Muscle layer of colon (tissue), 2 donors: Measurements from ENCODE around the gene TMEFF2.

ENCODE experiments used
- H3K27ac ChIP-seq: one replicate; pipeline ENCODE4 v1.7.0; 2013; ENCODE audit warnings: low read depth, mild to moderate bottlenecking, low read length, moderate library complexity
- H3K27me3 ChIP-seq, 2 donors: one replicate each; pipeline ENCODE4 v1.7.0; 2013; ENCODE audit warnings: low read length in 2 of 2, mild to moderate bottlenecking in 2 of 2; ENCODE audit not compliant: insufficient read depth in 2 of 2, control insufficient read depth in 1 of 2
- H3K36me3 ChIP-seq: one replicate; pipeline ENCODE4 v1.7.0; 2013; ENCODE audit warnings: mild to moderate bottlenecking, low read length; ENCODE audit not compliant: insufficient read depth
- H3K4me1 ChIP-seq: one replicate; pipeline ENCODE4 v1.7.0; 2013; ENCODE audit warnings: mild to moderate bottlenecking, low read length; ENCODE audit not compliant: insufficient read depth
- H3K4me3 ChIP-seq, 2 donors: one replicate each; pipeline ENCODE4 v1.7.0; 2013; ENCODE audit warnings: low read length in 2 of 2, low read depth in 1 of 2, mild to moderate bottlenecking in 1 of 2, moderate library complexity in 1 of 2
- H3K9ac ChIP-seq: one replicate; pipeline ENCODE4 v1.7.0; 2013; ENCODE audit warnings: low read length
- H3K9me3 ChIP-seq: one replicate; pipeline ENCODE4 v1.7.0; 2013; ENCODE audit warnings: mild to moderate bottlenecking, low read length
- donor health status: abdominal sarcoma.
- donor health status: Adenocarcinoma of cecum.

Gene TMEFF2

GRCh38 chr2:192166946-192167345 is 27.8 kb downstream of the TMEFF2 start:
- H3K4me1 ChIP-seq = peaks cover 4% of the 10 kb centered on the region
- no peaks in the 10 kb centered on the region for H3K36me3 ChIP-seq
- H3K9ac ChIP-seq = no peak overlapping the region
- no peak overlapping the region for H3K27ac ChIP-seq
- no peaks in the 10 kb centered on the region for H3K27me3 ChIP-seq
- no peak overlapping the region for H3K4me3 ChIP-seq
- H3K9me3 ChIP-seq = no peaks in the 10 kb centered on the region

GRCh38 chr2:192165842-192166241 is 28.9 kb downstream of the TMEFF2 start:
- peaks cover 9% of the 10 kb centered on the region for H3K4me1 ChIP-seq
- no peaks in the 10 kb centered on the region for H3K9me3 ChIP-seq
- H3K27me3 ChIP-seq = no peaks in the 10 kb centered on the region
- no peak overlapping the region for H3K27ac ChIP-seq
- no peaks in the 10 kb centered on the region for H3K36me3 ChIP-seq
- no peak overlapping the region for H3K4me3 ChIP-seq
- H3K9ac ChIP-seq = no peak overlapping the region

DNA sequence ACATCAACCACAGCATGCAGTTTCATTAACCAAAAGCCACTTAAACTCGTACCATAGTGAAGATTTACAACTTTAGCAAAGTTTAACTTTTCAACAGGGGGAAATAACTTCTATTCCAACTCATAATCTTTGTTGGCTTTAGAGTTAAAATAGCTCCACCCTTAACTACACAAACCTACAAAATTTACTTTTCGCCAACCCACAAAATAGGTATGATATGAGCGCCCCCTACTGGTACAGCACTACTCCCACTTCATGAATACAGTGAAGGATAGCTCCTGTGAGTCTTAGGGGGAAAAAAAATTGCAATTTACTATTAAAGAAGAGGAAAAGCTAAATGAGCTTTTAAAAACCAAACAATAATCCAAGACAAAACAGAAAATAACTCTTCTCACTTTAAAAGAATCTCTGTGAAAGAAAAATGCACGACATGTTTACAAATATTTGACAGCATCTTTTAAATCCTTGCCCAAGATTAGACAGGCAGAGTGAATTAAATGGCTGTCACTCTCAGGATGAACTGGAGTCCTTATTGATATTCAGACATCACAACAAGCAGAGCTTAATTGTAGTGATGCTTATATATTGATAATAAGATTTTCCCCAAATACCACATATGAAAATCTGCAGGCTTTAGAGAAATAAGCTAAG is 32.2 kb downstream of the TMEFF2 start:
- no peaks in the 10 kb centered on the region for H3K9me3 ChIP-seq
- no peak overlapping the region for H3K27ac ChIP-seq
- no peaks in the 10 kb centered on the region for H3K27me3 ChIP-seq
- no peak overlapping the region for H3K9ac ChIP-seq
- peaks cover 9% of the 10 kb centered on the region for H3K4me1 ChIP-seq
- no peaks in the 10 kb centered on the region for H3K36me3 ChIP-seq
- peak overlapping the region in 1 of 2 donors; percentile 35 for H3K4me3 ChIP-seq

DNA sequence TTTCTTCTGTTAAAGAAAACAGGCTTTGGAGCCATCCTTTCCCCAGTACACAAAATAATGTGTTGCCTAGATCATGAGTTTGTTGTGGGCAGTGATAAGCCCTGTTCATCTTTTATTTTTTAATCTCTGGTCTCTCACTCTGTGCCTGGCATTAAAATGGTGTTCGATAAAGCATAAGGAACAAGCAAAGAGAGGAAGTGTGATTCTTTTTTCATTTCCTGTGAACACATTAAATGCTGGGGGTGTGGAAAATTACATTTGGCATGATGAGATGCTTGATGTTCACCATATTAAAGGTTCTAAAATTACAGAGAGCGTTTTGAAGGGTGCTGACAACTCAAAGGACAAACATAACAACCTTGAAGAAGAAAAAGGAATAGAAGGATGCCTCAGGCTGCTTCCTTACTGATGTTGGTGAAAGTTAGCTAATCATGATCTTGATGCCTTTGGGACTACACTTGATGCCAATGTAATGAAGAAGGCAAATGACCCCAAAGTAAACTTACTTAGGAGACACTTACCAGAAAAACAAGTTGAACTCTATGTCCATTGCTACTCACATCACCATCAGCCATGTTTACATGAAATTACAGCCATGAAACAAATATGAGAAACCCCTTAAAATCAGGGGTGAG is 33.0 kb downstream of the TMEFF2 start:
- H3K27ac ChIP-seq = no peak overlapping the region
- H3K4me3 ChIP-seq = peak overlapping the region in 1 of 2 donors; percentile 35
- H3K9ac ChIP-seq = no peak overlapping the region
- H3K4me1 ChIP-seq = peaks cover 9% of the 10 kb centered on the region
- no peaks in the 10 kb centered on the region for H3K9me3 ChIP-seq
- H3K36me3 ChIP-seq = no peaks in the 10 kb centered on the region
- no peaks in the 10 kb centered on the region for H3K27me3 ChIP-seq

DNA sequence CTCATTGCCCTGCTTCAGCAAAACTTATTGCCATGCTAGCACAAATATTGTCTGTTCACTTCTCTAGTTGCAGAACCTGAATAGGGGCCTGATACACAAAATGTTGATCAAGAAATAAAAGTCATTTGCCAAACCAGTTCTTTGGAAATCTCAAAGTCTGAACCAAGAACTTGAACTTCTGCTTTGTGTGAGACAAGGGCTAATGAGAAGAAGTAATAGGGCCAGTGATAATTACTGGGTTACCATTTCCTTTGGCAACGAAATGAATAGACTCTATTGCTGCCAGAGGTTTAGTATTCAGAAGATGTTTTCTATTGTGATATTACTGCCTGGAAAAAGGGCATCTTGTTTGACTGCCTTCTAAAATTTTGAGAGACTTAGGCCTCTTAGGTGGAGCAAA is 35.0 kb downstream of the TMEFF2 start:
- H3K4me3 ChIP-seq = no peak overlapping the region
- no peaks in the 10 kb centered on the region for H3K9me3 ChIP-seq
- no peaks in the 10 kb centered on the region for H3K27me3 ChIP-seq
- H3K4me1 ChIP-seq = peaks cover 9% of the 10 kb centered on the region
- H3K36me3 ChIP-seq = no peaks in the 10 kb centered on the region
- H3K27ac ChIP-seq = no peak overlapping the region
- H3K9ac ChIP-seq = no peak overlapping the region

DNA sequence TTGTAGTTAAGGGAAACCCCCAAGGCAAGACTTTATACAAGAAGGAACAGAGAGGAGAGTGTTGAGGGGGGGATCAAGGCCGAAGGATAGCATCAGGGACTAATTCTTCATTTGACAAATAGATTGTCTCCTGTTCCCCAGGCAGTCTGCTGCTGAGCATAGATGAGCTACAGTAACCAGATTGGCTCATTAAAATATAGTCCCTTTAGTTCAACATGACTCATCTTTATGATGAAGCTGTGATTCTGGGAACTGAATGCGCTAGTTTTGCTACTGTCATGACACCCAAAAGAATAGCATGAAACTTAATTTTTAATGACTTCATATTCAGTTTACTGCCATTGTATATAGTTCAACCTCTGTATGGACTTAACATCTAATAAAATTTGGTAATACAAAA is 35.5 kb downstream of the TMEFF2 start:
- H3K4me3 ChIP-seq = no peak overlapping the region
- no peaks in the 10 kb centered on the region for H3K9me3 ChIP-seq
- H3K9ac ChIP-seq = no peak overlapping the region
- H3K27ac ChIP-seq = no peak overlapping the region
- no peaks in the 10 kb centered on the region for H3K36me3 ChIP-seq
- H3K4me1 ChIP-seq = peaks cover 9% of the 10 kb centered on the region
- H3K27me3 ChIP-seq = no peaks in the 10 kb centered on the region

DNA sequence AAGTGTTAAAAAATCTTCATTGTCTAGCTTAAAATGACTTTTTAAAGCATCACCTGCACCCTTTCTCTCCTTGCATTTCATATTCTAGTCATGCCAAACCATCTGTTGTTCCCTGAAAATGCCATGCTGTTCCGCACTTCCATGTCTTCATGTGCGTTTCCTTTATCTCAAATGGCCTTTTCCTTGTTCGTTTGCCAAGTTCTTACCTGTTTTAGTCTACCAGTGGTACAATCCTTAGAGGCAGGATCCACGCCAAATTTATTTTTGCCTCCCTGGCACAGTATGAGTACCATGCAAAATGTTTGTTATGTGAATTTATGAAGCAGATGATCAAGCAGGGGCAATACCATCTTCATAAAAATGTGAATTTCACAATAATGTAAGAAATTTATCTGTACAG is 37.0 kb downstream of the TMEFF2 start:
- no peaks in the 10 kb centered on the region for H3K9me3 ChIP-seq
- H3K27ac ChIP-seq = no peak overlapping the region
- peaks cover 9% of the 10 kb centered on the region for H3K4me1 ChIP-seq
- H3K36me3 ChIP-seq = no peaks in the 10 kb centered on the region
- no peak overlapping the region for H3K4me3 ChIP-seq
- H3K27me3 ChIP-seq = no peaks in the 10 kb centered on the region
- H3K9ac ChIP-seq = no peak overlapping the region

DNA sequence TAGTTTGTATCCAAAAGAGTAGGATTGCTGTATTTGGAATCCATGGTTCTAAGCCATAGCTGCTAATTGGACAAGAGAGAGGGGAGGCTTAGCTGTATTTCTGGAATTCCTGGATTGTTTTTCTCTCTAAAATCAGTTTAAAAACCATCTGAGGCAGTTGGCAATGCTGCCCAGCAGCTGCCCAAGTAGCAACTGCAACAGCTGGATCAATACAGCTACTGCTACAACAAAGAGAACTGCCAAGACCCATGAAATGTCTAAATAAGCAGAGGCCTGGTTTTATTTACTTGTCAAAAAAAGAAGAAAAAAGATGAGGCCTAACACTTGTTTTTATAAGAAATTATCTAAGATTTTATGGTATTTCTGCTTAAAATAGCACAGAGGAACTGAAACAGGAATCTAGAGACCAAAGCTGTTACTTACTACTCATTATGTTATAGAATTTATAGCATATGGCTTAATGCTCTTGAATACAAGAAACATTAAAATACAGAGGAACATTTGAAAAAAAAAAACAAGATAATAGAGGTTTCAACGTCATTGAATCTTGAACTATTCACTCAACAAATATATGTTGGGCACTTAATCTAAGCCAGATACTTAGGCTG is 39.1 kb downstream of the TMEFF2 start:
- H3K27me3 ChIP-seq = no peaks in the 10 kb centered on the region
- no peaks in the 10 kb centered on the region for H3K9me3 ChIP-seq
- H3K27ac ChIP-seq = no peak overlapping the region
- no peak overlapping the region for H3K4me3 ChIP-seq
- H3K4me1 ChIP-seq = no peaks in the 10 kb centered on the region
- no peak overlapping the region for H3K9ac ChIP-seq
- H3K36me3 ChIP-seq = no peaks in the 10 kb centered on the region

DNA sequence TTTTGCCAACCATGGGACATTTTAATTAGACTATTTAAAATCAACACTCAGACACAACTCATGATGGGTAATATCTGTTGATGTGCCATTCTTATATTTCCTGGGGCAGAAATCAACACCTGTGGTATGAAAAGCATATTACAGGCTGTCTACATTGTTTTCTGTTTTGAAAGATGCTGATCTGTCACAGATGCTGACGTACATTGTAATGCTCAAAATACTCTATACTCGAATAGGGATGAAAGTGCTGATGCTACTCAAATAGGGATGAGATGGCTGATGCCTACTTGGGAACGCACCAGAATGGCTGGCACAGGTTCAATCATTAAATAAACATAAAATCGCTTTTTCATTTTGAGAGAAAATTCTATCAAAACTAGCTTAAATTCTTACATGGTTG is 41.2 kb downstream of the TMEFF2 start:
- Histone ChIP-seq H3K36me3 (no peaks in the 10 kb centered on the region), H3K4me1 (peaks cover 8% of the 10 kb centered on the region), H3K27ac (no peak overlapping the region)

DNA sequence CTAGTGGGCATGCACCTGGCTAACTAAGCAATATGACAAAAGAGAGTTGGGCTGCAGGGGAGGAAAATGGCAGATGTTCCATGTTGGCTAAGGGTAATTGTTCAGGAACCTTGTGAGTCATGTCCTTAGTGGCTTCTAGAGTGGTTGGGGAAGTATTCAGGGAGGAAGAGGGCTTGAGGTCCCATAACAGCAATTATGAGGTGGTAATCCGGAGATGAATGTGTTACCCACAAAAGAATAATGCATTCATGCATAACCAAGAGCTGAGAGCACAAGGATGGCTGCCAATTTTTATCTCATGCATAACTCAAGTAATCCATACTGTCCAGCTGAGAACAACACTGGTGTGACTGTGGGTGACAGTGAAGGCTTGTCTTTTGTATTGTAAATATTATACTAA is 42.9 kb downstream of the TMEFF2 start:
- H3K27me3 ChIP-seq = no peaks in the 10 kb centered on the region
- no peaks in the 10 kb centered on the region for H3K36me3 ChIP-seq
- no peak overlapping the region for H3K4me3 ChIP-seq
- peaks cover 17% of the 10 kb centered on the region for H3K4me1 ChIP-seq
- H3K27ac ChIP-seq = no peak overlapping the region
- no peaks in the 10 kb centered on the region for H3K9me3 ChIP-seq
- H3K9ac ChIP-seq = no peak overlapping the region

More for the DNA sequence above, 41.2 kb downstream of the TMEFF2 start:
- H3K9me3 ChIP-seq = no peaks in the 10 kb centered on the region
- no peak overlapping the region for H3K4me3 ChIP-seq
- no peak overlapping the region for H3K9ac ChIP-seq
- H3K27me3 ChIP-seq = no peaks in the 10 kb centered on the region

DNA sequence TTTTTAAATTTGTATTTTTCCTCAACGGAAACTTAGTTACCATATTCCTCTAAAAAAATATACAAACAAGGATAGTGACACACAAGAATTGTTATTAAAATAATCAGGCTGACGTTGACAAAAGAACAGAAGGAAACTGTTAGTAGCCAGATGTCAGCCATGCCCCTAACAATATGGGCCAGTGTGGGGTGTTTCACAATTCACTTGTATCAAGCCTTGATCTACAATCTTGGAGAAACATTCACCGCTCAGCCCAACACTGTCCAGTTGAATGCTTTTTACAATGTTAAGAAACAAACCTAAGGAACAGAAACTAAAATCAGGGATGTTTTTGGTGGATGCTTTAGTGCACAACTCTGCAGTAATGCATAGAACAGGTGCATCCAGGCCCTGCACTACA is 44.6 kb downstream of the TMEFF2 start:
- H3K36me3 ChIP-seq = no peaks in the 10 kb centered on the region
- no peaks in the 10 kb centered on the region for H3K9me3 ChIP-seq
- H3K27ac ChIP-seq = no peak overlapping the region
- H3K4me3 ChIP-seq = no peak overlapping the region
- no peaks in the 10 kb centered on the region for H3K27me3 ChIP-seq
- no peak overlapping the region for H3K9ac ChIP-seq
- peaks cover 30% of the 10 kb centered on the region for H3K4me1 ChIP-seq
